ENCODE measurements around the gene LAPTM4A.
"Not testable (repeated sequence)": the region's sequence is repeated elsewhere in the genome, so short reads cannot be mapped to it uniquely, and the experiment has no call there.

The LAPTM4A gene

DNA sequence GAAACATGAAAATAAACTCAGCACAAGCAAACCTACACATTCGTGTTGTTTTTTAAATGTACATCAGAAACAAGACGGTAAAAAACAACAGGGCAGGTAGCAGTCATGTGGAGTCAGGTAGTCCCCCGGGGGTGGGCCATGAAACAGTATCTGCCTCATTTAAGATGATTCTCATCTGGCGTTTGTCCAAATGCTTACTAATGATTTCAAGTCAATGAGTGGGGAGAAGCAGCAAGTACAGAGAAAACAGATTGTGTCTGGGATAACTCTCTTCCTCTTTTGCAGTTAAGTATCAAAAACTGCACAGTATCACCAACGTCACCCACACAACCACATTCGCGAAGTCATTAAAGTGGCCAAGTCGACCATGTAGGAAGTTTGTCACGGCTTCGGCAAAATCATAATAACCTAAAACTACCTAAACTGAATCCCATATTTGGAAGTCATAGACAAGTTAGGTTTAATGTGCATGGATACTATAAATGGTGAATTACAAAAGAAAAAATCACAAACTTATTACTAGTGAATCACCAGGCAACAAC lies 1.3 kb downstream of the LAPTM4A start:
- DNase-seq, result peak; percentile 71

DNA sequence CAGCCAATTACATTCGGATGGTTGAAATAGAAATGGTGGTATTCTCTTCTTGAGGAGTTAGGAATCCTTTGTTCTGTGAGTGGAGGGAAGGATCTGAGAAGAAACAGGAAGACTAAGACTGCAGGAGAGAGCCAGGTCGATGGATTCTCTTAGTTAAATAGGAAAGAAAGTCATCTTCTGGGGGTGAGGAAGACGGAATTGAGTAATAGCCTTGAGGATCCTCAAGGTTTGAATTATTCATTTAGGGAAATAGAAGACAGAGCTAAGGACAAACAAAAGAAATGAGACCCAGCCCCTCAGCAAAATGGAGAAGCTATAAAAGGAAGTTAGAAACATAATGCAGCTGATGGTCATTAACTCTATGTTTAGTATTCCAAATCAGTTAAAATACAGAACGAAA lies 1.8 kb downstream of the LAPTM4A start:
- DNase-seq, result peak; percentile 22

DNA sequence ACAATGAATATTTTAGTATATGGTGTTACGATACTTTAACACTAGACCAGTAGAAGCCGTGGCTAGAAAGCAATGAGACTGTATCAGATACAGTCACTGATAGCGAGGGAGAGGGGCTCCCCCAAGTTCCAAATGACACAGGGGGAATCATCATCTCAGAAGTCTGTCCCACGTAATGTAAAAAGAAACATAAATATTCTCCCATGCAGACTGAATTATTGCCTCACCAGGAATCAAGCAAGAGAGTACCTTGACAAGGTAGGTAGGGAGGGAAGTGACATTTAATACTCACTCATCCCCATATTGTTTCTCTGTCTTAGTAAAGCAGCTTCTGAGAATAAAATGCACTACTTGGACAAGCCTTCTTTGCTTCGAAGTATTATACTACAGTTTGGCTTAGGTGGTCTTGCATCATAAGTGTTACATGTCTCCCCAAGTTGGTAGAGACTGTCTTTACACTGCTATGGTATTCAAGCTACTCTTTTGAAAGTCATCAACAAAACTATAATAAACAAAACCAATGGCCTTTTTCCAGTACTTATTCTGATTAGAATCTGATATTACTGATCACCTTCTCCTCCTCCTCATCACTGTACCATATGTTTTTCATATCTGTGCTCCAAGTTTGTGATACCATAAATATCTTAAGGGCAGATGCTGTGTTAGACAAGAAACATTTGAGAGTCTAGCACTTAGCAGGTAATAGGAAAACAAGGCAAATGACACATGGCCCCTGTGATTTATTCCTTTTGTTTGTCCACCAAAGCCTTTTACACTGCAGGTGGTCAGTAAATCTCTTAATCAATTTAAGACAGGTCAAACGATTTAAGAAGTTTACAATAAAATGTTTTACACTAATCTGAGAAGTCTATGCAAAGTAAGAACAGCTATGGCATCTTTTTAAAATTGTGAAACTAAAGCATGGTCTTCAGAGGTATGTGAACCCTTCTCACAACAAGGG lies 2.7 kb downstream of the LAPTM4A start:
- DNase-seq, result no peak

DNA sequence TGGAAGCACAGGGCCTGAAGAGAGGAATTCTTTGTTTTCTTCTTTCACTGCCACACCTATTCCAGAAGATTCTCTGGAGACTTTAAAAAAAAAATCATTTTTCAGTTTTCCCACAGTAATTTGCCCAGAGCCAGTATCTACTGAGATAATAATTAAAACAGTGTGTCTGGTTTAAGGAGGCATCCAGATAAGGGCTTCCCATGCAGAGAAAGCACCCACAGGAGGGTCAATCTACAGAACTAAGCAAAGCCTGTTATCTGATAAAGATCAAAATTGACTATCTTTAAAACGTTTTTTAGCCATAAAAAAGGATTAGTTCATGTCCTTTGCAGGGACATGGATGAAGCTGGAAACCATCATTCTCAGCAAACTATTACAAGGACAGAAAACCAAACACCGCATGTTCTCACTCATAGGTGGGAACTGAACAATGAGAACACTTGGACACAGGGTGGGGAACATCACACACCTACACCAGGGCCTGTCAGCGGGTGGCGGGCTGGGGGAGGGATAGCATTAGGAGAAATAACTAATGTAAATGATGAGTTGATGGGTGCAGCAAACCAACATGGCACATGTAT lies 5.6 kb downstream of the LAPTM4A start:
- DNase-seq, result not testable (repeated sequence)

DNA sequence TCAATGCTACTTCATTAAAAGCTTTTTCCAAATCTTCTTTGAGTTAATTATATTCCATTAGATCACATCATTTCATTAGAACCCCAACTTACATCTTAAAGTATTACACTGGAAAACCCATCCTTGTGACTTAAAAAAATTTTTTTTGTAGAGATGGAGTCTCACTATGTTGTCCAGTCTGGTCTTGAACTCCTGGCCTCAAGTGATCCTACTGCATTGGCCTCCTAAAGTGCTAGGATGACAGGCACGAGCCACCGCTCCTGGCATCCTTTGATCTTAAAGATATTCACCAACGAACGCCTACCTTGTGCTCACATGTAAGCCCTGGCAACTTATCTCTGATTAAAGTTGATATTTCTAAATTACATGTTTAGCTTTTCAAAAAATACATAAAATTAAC lies 6.7 kb downstream of the LAPTM4A start:
- no peak for DNase-seq

DNA sequence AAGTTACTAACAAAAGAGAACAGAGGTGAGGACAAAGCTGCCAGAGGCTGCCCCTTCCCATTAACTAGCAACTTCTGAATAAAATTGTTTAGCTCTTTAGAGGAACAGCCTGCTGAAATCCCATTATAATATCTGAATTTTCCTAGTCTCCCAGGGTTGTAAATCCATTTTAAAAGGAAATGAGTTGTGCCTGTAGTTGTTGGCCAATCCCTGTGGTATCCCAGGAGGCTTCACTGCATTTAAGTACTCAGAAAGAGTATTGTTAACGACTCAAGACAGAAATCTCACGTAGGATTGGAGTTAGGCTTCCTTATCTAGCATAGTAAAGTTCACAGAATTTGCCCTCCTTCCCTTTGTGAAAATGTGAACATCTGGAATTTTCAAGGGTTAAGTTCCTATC lies 8.9 kb downstream of the LAPTM4A start:
- DNase-seq, result no peak

DNA sequence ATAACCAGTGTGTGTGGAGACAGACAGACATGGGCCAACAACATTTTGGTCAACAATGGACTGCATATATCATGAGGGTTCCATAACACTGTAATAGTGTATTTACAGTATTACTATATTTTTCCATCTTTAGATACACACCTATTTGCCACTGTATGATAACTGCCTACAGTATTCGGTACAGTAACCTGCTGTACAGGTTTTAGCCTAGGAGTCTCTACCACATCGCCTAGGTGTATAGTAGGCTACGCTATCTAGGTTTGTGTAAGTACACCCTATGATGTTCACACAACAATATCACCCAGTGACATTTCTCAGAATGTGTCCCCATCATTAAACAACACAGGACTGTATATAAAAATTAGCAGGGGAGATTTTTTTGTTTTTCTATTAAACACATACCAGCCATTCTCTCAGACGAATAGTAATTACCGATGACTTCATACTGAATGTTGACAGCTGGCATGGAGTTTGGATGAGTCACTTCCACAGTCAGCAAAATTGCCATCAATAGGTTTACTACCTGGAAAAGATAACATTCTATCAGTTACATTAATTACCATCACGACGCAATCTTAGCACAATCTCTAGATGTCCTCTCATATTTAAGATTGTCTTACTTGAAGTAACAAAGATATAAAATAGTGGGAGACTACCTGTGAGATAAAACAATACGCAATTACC lies 10.8 kb downstream of the LAPTM4A start:
- no peak for DNase-seq

DNA sequence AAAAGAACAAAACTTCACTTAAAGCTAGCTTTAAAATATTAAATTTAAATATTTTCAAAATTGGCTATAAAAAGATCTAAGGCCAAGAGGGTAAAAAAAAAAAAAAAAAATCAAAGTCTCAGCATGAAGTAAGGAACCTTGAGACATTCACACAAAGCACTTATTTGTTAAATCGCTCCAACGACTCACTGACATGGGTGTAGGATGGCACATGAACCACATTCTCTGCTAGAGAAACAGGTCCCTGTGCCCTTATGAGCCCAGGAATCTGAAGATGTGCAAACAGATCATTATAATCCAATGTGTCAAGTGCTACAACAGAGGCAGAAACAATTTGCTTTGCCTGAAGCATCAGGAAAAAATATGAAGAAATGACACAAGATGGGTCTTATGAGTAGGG lies 13.8 kb downstream of the LAPTM4A start:
- no peak for DNase-seq

DNA sequence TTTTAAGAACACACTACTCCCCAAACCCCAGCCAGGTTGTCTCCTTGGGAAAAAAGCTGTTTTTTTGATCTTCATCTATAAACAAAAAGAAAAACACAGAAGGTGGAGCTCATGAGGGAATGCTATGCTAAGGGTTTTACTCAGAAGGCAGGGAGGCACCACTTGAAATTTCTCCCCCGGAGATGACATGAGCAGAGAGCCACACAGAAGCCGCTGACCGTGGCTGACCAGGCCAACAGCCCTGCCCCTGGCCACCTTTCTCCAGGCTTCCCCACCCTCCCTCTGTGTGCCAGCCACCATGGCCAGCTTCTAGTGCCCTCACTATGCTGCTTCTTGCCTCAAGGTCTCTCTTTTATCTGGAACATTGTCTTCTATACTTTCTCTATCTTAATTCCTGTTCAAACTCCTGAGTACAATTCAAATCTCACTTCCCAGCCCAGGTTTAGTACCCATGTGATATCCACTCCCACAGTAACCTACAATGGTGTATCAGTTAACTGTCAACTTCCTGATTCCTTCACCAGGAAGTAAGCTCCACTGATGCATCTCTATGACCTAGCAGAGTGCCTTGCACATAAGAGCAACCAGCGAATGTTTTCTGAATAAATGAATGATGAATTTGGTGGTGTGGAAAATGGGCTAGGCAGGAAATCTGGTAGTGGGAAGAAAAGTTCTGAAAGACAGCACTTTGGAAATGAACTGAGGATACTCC lies 15.3 kb downstream of the LAPTM4A start:
- DNase-seq, result peak; percentile 4

DNA sequence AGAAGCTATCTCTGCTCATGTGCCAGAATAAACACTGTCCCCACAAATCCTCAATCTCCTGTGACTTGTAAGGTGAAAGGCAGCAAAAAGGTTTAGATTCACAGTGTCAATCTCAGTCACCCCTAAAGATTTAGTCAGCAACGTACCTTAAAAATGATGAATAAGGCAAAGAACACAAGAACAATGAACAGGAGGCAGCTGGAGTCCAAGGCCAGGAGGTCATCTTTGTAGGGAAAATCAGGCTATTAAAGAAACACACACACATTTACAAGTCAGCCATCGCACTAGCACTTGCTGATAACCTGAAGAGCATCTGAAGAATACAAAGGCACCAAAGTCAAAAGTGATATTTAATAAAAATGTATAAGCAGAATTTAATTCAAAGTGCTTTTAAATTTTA lies 16.6 kb downstream of the LAPTM4A start:
- no peak for DNase-seq

DNA sequence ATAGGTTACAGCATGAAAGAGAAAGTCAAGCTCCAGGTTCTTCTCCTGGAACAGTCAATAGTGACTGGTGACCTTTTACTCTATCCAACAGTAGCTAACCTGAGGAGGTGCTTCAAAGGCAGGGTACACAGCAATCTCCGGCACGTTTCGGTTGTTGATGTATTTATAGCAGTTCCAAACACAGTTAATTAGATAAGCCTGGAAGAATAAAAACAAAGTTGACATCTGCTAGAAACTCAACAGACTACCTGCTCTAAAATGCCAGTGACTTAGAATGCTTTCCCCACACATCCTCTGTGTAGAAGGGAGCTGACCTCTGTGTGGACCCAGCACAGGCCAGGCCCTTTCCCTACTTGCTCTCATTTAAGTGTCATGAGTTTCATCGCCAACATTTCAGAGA lies 17.2 kb downstream of the LAPTM4A start:
- no peak for DNase-seq

DNA sequence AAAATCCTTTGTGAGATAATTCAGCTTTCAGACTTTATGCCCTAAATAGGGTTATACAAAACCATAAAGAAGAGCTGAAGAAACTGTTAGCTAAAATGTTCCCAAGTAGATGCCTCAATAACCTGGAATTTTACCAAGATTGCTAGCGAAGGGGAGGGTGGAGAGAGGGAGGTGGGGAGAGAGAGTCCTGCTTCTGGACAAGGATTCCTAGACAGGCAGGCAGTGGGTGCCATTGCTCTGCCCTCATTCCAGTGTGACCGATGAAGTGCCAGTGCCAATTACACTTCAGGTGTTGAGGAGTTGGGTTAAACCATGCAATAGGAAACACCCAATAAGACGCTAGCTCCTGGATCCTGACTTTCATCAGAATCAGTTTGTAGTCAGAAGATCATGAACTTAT lies 18.1 kb downstream of the LAPTM4A start:
- DNase-seq, result no peak

DNA sequence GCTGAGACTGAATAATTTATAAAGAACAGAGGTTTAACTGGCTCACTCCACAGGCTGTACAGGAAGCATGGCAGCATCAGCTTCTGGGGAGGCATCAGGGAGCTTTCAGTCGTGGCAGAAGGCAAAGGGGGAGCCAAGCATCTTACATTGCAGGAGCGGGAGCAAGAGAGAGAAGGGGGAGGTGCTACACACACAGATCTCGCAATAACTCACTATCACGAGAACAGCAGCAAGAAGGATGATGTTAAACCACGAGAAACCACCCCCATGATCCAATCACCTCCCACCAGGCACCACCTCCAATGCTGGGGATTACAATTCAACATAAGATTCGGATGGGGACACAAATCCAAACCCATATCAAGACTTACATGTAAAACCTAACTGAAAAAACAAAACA lies 21.2 kb downstream of the LAPTM4A start:
- DNase-seq, result no peak

DNA sequence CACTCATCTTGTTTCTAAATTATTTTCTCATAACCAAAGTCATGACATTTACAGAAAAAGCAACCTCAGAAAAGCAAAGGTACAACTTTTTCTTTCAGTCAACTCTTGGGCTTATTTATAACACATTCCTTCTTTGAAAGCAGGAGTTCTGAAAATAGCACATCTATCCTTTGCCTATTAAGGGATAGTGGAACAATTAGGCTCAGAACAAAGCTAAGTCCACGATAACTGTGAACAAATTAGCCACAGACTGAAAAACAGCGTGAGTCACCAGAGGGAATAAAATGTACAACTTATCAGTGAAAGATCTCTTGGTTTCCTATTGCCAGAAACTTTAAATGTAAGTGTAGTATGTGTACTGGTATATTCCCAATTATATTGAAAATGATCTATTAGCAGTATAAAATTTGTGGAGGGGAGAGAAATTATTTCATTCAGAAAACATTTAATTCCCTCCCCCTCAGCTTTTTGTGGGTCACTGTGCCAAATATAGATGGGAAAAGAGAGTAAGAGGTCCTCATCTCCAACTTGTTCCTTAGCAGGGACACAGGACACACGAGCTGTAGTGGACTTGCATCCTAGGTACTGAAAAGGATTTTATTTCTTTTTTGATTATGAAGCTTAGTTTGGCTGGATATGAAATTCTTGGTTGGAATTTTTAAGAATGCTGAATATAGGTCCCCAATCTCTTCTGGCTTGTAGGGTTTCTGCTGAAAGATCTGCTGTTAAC lies 23.6 kb downstream of the LAPTM4A start:
- DNase-seq, result no peak

DNA sequence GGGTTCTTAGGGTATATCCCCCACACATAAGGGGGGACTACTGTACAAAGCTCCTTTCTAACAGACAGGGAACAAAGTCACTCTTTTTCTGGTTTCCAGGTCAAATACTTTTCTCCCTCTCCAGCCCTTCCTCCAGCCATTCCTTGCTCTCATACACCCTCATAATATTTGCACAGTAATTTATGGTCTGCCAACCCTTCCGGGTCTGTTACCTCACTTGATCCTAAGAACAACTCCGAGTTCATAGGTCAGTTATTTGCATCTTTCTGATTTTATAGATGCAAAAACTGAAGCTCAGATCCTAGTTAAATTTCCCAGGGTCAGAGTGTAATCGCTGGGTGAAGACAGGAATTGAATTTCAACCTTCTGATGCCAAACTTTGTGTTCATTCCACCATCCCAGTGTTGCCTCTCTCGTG lies 24.2 kb downstream of the LAPTM4A start:
- DNase-seq, result no peak

DNA sequence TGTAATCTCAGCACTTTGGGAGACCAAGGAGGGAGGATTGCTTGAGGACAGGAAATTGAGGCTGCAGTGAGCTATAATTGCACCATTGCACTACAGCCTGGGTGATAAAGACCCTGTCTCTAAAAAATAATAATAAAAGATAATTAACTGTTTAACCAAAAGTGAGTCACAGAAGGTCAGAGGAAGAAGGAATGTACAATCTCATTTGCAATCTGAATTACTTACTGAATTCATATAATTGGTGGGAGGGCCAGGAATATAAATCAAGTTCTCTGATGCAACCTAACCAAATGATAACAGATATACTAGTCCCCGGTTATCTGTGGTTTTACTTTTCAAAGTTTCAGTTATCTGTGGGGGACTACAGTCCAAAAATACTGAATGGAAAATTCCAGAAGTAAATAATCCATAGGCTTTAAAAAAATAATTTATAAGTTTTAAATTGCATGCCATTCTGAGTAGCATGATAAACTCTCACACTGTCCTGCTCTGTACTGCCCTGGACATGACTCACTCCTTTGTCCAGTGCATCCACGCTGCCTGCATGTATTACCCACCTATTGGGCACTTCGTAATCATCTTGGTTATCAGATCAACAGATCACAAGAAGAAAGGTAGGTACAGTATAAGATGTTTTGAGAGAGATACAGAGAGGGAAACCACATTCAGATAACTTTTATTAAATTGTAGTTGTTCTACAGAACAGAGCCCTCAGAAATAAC lies 26.2 kb downstream of the LAPTM4A start:
- DNase-seq, result no peak

DNA sequence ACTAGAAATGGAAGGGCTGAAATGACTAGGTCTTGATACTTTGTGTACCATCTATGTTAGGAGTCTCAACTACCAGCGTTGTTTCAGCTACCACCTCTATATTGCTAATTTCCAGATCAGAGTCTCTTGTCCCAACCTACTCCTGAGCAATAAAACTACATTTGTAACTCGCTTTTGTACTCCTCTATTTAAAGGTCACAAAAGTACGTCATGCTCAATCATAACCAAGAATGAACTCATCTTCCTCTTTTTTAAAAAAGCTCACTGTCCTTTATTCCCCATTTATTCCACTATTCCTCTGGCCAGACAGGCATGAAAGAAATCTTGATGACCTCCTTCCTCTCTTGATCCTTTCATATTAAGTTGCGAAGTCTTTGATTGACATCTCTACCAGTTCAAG lies 27.7 kb downstream of the LAPTM4A start:
- DNase-seq, result no peak

DNA sequence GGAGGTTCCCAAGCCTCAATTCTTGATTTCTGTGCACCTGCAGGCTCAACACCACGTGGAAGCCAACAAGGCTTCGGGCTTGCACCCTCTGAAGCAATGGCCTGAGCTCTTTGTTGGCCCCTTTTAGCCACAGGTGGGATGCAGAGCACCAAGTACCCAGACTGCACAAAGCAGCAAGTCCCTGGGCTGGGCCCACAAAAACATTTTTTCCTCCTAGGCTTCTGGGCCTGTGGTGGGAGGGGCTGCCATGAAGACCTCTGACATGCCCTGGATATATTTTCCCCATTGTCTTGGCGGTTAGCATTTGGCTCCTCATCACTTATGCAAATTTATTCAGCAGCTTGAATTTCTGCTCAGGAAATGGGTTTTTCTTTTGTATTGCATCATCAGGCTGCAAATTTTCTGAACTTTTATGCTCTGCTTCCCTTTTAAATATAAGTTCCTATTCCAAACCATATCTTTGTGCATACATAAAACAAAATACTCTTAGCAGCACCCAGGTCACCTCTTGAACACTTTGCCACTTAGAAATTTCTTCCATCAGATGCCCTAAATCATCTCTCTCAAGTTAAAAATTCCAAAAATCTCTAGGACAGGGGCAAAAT lies 29.9 kb downstream of the LAPTM4A start:
- DNase-seq, result no peak

DNA sequence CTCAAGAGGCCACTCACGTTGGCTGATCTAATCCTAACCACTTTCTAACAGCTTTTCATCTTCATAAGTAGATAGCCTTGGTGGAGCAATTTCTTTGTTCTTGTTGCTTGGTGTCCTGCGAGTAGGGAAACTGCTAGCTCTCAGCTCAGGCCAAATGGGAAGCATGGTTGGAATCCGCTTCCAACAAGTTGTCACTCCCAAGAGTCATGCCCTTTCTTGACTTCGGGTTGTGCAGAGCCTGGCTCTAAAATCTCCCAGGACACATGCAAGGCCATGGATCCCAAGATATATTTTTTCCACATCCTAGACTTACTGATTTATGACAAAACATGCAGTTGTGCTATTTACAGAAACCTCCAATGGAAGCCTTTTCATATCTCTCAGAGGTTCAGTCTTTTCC lies 31.7 kb downstream of the LAPTM4A start:
- no peak for DNase-seq

DNA sequence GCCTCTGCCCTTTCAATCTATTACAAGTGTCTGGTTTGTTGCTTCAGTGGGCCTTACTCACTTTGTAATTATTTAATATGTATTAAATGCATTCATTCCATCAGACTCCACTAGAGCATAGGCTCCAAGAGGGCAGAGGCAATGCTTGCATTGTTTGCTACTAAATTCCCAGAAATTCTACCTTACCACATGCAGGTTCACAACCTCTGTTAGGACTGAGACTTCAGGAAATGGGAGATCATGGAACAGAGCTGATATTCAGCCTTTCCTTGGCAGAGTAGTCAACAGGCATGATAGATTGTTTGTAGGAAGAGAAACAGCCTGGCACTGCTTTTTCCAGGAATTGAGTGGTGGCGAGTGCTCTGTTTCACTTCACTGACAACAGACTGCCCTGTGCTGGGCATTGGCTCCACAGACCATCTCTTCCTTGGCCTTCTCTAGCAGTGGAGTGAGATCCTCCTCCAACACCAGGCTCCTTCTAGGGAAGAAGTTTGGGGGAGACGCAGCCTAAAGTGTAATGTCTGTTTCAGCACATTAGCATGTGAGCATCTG lies 32.8 kb downstream of the LAPTM4A start:
- DNase-seq, result no peak

DNA sequence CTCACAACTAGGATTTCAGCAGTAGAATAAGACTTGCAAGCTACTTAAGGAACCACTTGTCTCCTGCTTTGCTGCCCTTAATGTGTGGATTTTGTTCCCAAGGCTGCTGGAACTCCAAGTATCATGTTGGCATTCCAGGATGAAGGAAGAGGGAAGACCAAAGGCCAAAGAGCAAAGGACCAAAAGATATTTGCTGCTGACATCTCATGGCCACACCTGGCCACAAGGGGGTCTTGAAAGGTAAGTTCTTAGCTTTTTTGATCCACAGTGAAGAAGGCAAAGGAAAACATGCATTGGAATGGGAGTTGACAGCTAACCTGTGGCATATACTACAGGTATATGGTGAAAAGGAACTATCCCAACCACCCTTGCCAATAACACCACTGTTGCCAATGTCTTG lies 35.1 kb downstream of the LAPTM4A start:
- DNase-seq, result no peak
